Measurements from ENCODE around the gene MAEA.

DNA sequence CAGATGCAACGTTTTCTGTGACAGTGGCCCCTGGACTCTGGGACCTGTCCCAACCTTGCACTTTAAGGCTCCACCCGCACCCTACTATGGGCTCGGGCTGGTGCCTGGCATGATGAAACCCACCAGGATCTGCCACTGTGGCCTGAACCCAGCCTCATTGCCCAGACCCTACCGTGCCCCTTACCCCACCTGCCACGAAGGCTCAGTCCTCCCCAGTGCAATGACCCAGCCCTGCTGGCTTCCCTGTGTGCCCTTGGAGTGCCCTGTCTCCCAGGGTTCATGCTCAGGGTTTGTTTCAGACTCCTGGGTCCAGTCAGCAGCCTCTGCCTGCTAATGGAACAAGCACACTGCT, 60.5 kb downstream of the MAEA start:
- TF ChIP-seq, protein P1, sequence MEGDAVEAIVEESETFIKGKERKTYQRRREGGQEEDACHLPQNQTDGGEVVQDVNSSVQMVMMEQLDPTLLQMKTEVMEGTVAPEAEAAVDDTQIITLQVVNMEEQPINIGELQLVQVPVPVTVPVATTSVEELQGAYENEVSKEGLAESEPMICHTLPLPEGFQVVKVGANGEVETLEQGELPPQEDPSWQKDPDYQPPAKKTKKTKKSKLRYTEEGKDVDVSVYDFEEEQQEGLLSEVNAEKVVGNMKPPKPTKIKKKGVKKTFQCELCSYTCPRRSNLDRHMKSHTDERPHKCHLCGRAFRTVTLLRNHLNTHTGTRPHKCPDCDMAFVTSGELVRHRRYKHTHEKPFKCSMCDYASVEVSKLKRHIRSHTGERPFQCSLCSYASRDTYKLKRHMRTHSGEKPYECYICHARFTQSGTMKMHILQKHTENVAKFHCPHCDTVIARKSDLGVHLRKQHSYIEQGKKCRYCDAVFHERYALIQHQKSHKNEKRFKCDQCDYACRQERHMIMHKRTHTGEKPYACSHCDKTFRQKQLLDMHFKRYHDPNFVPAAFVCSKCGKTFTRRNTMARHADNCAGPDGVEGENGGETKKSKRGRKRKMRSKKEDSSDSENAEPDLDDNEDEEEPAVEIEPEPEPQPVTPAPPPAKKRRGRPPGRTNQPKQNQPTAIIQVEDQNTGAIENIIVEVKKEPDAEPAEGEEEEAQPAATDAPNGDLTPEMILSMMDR (IDR thresholded peaks at IDR 0.05) = no peak
- no peak for TF ChIP-seq POLR2A (IDR thresholded peaks at IDR 0.05)
